ENCODE results near the gene CTTNBP2.

CTTNBP2 gene

DNA sequence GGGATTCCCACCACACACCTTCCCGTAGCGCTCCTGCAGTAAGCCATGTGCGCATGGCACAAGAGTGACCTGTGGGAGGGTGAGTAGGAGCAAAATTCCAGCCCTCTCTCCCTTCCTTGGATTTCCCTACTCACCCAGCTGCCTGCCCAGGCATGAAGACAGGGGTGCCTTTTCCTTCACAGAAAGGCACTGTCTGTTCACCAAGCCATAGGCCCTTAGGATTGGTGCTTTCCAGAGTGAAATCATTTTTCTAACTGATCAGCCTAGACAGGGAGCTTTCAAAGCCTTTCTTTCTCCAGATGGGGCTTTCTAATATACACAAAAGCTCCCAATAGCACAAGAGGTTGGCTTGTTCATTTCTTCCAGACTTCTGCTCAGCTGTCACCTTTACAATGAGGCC, 79.7 kb downstream of the CTTNBP2 start:
- no peak overlapping the region for H3K27ac ChIP-seq
- no peak for DNase-seq
- in situ Hi-C loops (cut with HindIII; ENCODE audit: low pct_ligation_motif_present, low sequenced_read_pairs), result no loop called here
- no peaks in the 10 kb centered on the region for H3K27me3 ChIP-seq (replicated peaks)
- TF ChIP-seq, protein P1, sequence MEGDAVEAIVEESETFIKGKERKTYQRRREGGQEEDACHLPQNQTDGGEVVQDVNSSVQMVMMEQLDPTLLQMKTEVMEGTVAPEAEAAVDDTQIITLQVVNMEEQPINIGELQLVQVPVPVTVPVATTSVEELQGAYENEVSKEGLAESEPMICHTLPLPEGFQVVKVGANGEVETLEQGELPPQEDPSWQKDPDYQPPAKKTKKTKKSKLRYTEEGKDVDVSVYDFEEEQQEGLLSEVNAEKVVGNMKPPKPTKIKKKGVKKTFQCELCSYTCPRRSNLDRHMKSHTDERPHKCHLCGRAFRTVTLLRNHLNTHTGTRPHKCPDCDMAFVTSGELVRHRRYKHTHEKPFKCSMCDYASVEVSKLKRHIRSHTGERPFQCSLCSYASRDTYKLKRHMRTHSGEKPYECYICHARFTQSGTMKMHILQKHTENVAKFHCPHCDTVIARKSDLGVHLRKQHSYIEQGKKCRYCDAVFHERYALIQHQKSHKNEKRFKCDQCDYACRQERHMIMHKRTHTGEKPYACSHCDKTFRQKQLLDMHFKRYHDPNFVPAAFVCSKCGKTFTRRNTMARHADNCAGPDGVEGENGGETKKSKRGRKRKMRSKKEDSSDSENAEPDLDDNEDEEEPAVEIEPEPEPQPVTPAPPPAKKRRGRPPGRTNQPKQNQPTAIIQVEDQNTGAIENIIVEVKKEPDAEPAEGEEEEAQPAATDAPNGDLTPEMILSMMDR (IDR thresholded peaks at IDR 0.05; ENCODE audit: low read depth, low read length, missing control alignments), result no peak
- H3K36me3 ChIP-seq (replicated peaks), result no peaks in the 10 kb centered on the region
- no peak overlapping the region for H3K4me3 ChIP-seq (ENCODE audit: low read depth, low read length)

DNA sequence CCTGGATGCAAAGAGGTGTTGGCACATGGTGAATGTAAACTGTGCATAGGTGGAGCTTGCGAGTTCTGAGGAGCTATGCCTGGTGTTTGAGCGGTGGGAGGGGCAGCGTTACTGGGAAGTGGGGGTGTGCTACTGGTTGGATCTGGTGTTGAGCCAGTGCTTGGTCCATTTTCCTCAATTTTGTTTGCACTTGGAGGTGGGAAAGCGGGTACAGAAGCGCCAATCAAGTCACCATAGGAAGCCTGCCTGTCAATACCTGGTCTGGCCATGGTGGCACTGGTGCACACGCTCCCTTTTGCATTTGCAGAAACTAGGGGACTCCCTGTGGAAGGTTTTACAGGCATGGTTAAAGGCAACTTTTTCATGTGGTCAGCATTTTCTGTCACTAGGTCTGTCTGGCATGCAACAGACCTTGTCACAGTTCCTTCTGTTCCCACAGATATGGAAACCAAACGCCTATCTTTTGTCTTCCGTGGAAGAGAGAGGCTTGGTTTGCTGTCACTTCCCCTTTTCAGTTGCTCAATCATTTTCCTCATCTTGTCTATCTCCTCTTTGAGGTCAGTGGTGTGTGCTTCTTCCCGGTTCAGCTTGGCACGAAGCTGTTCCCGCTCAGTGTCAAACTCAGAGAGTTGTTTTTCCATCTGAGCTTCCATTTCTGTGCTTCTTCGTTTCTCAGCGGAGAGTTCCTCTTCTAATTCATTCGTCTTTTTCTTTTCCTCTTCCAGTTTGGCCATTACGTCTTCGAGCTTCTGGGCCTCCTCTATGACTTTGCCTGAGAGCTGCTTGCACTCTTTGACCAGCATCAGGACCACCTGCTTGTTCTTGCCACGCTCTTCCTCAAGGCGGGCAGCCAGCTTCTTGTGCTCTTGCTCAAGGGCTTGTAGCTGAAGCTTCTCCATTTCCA, 81.1 kb downstream of the CTTNBP2 start:
- TF ChIP-seq, protein P1 (IDR thresholded peaks at IDR 0.05; ENCODE audit: low read depth, low read length, missing control alignments), result no peak
- no peaks in the 10 kb centered on the region for H3K36me3 ChIP-seq (replicated peaks)
- no peaks in the 10 kb centered on the region for H3K27me3 ChIP-seq (replicated peaks)
- H3K27ac ChIP-seq, result no peak overlapping the region
- H3K4me3 ChIP-seq (ENCODE audit: low read depth, low read length), result no peak overlapping the region
- no peak for DNase-seq
- in situ Hi-C loops (cut with HindIII; ENCODE audit: low pct_ligation_motif_present, low sequenced_read_pairs), result no loop called here

DNA sequence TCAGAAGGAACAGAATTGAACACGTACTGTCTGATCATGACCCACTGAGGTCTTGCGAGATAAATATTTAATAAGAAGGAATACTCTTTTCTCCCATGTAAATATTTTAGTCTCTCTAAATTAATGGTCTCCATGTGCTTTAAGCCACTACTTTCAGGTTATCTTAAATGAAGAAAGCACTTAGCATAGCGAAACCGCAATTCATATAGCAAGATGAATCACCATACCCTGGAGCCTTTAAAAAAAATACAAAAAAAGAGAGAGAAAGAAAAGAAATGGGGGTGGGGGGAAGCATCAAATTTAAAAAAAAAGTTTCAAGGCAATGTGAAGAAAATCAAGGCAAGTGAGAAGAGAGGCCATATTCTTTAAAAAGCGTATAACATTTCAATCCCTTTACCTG, 82.5 kb downstream of the CTTNBP2 start:
- TF ChIP-seq, protein P1 (IDR thresholded peaks at IDR 0.05; ENCODE audit: low read depth, low read length, missing control alignments), result no peak
- H3K27me3 ChIP-seq (replicated peaks), result no peaks in the 10 kb centered on the region
- H3K27ac ChIP-seq, result no peak overlapping the region
- no peak for DNase-seq
- H3K36me3 ChIP-seq (replicated peaks), result no peaks in the 10 kb centered on the region
- no peak overlapping the region for H3K4me3 ChIP-seq (ENCODE audit: low read depth, low read length)
- in situ Hi-C loops (cut with HindIII; ENCODE audit: low pct_ligation_motif_present, low sequenced_read_pairs), result no loop called here

DNA sequence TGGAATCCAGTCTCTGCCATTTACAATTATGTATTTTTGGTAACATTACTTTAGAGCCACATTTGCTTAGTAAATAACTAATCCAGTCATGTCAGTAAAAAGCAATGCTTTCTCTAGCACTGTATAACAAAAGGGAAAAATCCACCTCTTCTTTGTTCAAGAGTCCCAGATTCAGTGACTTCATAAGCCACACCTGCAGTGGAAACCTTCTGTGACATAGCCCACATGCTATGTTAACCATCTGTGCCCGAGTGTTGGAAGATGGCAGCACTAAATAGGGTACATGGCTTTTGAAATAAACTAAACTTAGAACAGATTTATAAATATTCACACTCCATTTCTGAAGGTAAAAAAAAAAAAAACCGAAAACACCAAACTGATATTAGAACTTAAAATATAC, 83.0 kb downstream of the CTTNBP2 start:
- no peak for DNase-seq
- H3K36me3 ChIP-seq (replicated peaks), result no peaks in the 10 kb centered on the region
- in situ Hi-C loops (cut with HindIII; ENCODE audit: low pct_ligation_motif_present, low sequenced_read_pairs), result no loop called here
- H3K4me3 ChIP-seq (ENCODE audit: low read depth, low read length), result no peak overlapping the region
- H3K27me3 ChIP-seq (replicated peaks), result no peaks in the 10 kb centered on the region
- H3K27ac ChIP-seq, result no peak overlapping the region
- TF ChIP-seq, protein P1 (IDR thresholded peaks at IDR 0.05; ENCODE audit: low read depth, low read length, missing control alignments), result no peak

DNA sequence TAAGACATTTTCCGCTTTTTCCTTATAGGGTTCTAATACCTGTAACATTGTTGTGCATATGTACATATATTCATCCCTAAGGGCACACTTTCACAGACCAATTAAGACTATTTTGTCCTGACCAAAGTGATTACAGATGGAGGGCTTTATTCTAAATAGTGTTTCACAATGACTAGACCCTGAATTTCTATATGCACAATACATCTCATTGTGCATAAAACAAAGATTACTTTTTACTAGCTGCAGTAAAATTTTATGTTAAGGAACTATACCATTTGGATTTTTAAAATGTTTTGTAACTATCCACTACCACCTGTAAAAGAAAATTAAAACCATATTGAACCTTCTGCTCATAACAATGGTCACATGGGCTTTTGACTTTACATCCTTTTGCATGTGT, 87.8 kb downstream of the CTTNBP2 start:
- Histone ChIP-seq H3K27ac (no peak overlapping the region), H3K4me3 (ENCODE audit: low read depth, low read length) (no peak overlapping the region), H3K27me3 (replicated peaks) (no peaks in the 10 kb centered on the region), H3K36me3 (replicated peaks) (no peaks in the 10 kb centered on the region)
- in situ Hi-C loops (cut with HindIII; ENCODE audit: low pct_ligation_motif_present, low sequenced_read_pairs), result no loop called here
- DNase-seq, result no peak
- TF ChIP-seq, protein P1 (IDR thresholded peaks at IDR 0.05; ENCODE audit: low read depth, low read length, missing control alignments), result no peak

Measured in brain microvascular endothelial cell (primary cell).